GDM1 (cell line): ENCODE results near the gene ABCD1.

Experiments used
- DNase-seq: peaks from one replicate; lab custom pipeline; 2025; lab: John Stamatoyannopoulos, UW

Gene ABCD1

DNA sequence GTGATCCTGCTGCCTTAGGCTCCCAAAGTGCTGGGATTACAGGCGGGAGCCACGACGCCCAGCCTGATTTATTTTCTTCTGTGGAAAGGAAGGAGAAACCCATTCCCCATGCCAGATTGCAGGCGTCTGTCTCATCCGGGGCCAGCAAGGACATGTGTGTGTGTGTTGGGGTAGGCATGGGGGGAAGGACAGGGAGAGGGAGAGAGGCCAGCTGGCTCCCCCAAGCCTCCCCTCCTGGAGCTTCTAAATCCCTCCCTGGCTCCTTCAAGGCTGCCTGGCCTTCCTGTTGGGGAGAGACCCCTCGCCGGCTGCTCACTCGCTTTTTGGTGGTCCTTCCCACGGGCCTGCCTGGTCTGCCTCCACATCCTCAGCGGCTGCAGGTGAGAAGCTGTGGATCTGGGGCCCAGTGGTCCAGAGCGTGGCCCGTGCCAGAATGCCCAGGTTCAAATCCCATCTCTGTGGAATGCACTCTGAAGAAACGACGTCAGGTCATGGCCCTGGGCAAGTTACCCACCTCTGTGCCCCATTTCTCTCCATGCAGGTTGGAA is 38.0 kb downstream of the ABCD1 start:
- DNase-seq, result no peak

DNA sequence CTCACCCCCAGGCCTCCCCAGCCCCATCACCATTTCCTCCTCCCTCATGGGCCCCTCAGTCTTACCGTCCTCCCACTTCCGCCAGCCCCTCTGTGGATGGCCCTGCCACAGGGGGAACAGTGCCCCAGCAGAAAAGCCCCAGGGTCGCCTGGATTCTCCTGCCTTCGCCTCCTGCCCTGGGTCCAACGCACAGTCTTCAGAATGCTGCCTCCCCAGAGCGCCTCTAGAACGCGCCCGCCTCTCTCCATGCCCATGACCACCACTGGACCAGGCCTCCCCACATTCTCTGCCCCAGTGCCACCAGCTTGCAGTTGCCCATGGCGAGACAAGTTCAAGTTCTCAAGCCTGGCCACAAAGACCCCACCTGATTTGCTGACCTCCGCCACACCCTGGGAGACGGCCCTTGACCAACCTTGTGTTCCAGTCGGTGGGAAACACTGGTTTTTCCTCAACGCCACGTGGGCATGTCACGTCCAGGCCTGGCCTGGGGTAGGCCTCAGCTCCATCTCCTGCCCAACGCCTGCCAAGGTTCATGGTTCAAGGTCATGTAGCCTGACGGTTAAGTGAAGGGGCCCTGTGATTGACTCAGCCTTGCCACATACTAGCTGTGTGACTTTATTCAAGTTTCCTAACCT is 38.8 kb downstream of the ABCD1 start:
- DNase-seq, result no peak

DNA sequence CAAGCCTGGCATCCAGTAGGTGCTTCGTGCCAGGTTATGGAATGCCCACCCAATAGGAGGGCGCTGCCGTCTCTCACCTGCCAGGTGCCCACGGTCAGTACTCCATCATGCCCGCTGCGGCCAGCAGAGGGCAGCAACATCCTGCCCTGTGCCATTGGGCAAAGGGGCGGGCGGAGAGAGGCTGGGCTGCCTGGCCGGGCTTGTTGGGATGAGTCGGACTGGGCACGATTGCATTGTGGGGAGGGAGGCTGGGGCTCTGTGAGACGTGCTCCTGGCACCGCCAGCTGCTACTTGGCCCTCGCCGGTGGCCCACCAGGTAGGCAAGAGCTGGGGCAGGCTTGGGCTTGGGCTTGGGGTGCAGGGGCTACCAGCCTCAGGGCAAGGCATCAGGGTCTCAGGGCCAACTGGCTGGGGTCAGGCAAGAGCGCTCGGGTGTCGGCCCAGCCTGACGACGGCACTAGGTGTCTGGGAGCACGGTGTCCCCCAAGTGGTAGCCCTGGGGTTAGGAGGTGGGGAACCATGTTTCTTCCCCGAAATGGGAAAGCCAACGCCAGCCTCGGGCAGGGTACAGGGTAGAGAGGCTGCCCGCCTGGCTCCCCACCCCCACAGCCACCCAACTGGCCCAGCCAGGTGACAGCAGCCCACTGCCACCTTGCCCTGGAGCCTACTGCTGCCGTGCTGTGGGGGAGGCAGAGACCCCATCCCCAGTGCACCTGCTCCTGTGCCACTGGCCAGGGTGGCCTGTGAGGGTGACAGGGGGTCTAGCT is 39.5 kb downstream of the ABCD1 start, which contains the start of gene PLXNB3:
Gene PLXNB3, plus strand, starts transcription at position 261 of the 767 bp plus-strand sequence. CDS start 1,287 bp downstream, outside the sequence.
- DNase-seq, result peak; percentile 72

GRCh38 chrX:153764786-153765137 is 40.1 kb downstream of the ABCD1 start:
- DNase-seq, result no peak

DNA sequence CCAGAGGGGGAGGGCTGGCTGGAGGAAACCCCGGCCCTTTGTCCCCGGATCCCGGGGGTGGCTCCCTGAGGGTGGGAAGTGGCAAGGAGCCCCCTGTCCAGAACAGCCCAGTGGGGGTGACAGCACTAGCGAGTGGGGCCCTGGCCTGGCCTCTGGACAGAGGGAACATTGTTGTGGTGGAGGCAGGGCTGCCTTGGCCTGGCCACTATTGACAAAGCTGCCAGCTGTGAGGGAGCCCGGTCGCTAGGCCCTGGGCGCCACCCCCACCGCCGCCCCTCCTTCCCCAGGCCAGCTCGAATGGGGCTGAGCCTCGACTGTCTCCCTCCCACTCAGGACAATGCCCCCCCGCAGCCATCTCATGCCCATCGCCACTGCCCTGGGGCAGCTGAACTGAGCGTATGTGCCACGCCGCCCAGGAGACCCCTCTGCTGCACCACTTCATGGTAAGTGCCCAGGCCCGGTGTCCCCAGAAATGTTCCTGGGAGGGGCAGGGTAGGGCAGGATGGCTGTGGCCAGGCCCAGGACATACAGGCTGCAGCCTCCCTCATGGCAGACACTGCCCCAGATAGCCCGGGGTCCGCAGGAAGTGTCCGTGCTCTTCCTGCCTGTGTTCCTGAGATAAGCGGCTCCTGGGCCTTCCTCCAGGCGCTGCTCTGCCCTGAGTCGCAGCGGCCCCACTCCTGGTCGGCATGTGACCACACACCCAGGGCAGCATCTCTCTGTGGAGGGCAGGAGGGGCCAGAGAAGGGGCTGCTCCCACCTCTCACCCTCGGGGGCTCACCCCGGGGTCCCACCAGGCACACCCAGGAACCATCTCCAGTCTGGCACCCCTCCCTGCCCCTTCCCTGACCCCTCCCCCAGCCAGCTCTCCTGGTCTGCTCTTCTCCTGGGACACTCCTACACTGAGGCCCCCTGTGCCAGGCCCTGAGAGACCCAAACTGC is 40.8 kb downstream of the ABCD1 start:
- DNase-seq, result no peak

- DNase-seq, result peak; percentile 70
These were observed 41.6 kb downstream of the ABCD1 start for GRCh38 chrX:153766098-153766817.

GRCh38 chrX:153766871-153767673 is 42.4 kb downstream of the ABCD1 start:
- DNase-seq, result no peak

- DNase-seq, result no peak
These were observed 43.0 kb downstream of the ABCD1 start for GRCh38 chrX:153767674-153768055.

- DNase-seq, result no peak
These were observed 43.9 kb downstream of the ABCD1 start for GRCh38 chrX:153768311-153769157.

DNA sequence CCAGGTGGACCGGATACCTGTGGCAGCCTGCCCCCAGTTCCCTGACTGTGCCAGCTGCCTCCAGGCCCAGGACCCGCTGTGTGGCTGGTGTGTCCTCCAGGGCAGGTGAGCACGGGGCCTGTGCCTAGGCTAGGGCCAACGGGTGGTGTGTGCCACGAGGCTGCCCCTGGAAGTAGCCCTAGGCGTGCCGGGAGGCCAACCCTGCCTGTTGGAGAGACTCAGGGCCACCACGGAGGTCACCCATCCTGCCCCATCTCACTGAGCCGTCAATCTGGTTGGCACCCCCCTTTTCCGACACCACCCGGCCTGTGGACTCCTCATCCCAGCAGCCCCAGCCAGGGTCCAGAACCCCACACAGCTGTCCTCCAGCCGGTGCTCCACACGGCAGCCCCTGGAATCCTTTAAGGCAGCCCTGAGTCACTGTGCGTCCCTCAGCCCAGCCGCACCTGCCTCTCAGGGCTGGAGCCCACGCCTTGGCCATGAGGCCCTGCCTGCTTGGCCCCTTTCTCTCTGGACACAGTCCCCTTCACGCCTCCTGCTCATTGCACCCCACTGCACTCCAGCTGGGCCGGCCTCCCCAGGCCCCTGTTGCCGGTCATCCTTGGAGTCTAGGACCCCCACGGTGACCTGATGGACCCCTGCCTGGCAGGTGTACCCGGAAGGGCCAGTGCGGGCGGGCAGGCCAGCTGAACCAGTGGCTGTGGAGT is 44.7 kb downstream of the ABCD1 start:
- no peak for DNase-seq

- DNase-seq, result no peak
These were observed 45.4 kb downstream of the ABCD1 start for GRCh38 chrX:153769865-153770600.

- no peak for DNase-seq
These were observed 46.2 kb downstream of the ABCD1 start for GRCh38 chrX:153770601-153771414.

DNA sequence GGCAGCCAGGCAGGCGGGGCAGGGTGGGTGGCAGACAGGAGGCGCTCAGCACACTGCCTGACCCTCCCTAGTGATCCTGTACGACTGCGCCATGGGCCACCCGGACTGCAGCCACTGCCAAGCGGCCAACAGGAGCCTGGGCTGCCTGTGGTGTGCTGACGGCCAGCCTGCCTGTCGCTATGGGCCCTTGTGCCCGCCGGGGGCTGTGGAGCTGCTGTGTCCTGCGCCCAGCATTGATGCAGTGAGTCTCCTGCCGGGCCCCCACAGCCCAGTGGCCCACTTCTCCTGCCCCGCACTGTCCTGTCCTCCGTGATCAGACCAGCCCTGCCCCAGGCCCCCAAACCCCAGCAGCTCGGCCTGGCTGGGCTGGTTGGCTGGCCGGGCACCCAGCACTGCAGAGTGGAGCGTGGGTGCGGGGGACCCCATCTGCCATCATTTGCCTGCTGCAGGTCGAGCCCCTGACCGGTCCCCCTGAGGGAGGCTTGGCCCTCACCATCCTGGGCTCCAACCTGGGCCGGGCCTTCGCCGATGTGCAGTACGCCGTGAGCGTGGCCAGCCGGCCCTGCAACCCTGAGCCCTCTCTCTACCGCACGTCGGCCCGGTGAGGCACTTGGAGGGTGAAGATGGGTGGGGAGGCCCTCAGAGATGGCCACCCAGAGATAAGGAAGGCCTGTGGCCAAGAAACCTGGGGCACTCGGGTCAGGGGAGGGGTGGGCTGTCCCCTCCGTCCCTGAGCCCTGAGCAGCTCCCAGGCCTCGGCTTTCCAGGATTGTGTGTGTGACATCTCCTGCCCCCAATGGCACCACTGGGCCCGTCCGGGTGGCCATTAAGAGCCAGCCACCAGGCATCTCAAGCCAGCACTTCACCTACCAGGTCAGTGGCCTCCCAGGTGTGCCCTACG is 47.0 kb downstream of the ABCD1 start:
- DNase-seq, result no peak

DNA sequence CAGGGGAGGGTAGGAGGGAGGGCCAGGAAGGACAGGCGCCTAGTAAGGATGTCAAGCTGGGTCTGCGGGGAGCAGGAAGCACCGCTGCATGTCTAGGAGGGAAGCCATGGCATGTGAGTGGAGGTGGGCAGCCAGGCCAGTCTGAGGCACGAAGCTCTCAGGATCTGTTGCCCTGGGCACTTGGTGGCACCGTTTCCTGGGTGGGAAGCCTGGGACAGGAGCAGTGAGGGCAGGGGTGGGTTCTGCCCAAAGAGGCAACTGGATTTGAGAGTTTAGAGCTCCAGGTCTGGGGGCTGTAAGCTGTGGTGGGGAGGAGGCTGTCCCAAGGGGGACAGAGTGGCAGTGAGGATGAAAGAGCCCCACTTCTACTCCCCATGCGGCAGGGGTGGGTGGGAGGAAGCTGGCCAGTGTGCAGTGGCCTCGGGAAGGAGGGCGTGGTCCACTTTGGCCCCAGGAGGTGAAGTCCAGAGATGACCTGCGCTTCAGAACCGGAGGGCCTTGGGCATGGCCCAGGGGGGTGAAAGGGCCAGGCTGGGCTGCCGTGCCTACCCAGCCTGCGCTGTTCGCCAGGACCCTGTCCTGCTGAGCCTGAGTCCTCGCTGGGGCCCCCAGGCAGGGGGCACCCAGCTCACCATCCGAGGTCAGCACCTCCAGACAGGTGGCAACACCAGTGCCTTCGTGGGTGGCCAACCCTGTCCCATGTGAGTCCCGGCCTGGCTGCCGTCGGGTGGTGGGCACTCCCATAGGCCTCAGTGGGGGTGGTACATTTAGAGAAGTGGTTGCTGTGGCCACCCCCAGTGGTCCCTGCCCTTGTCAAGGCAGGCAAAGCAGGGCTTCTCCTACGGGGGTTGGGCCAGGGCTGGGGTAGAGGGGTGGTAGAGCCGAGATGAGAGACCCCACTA is 47.9 kb downstream of the ABCD1 start:
- no peak for DNase-seq

- no peak for DNase-seq
These were observed 48.6 kb downstream of the ABCD1 start for GRCh38 chrX:153773218-153773611.
